GM12801 (cell line): ENCODE results near the gene TNPO1.

Experiments used
- TF ChIP-seq, protein P1 (sequence below): IDR thresholded peaks from one replicate; pipeline ENCODE4 v1.5.1; 2011; ENCODE audit warnings: control low read depth; ENCODE audit not compliant: insufficient read length; ENCODE audit errors: extremely low read depth

TNPO1 gene

DNA sequence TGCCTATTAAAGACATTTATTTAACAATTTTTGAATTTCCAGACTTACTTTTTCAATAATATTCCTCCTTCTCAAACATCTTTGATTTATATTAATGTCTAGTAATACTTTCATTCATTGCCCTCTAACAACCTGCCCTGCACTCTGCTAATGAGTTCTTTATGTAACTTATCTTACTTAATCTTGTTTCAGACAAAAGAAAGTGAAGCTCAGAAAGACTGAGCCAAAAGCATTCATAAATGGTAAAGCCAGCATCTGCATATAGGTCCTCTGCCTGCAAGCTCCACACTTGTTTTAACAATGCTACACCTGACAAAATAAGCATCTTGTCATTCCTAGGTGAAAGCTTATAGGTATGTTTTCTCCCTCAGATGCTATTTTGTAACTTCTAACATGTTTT lies 2.4 kb upstream of the TNPO1 start:
- TF ChIP-seq, protein P1, sequence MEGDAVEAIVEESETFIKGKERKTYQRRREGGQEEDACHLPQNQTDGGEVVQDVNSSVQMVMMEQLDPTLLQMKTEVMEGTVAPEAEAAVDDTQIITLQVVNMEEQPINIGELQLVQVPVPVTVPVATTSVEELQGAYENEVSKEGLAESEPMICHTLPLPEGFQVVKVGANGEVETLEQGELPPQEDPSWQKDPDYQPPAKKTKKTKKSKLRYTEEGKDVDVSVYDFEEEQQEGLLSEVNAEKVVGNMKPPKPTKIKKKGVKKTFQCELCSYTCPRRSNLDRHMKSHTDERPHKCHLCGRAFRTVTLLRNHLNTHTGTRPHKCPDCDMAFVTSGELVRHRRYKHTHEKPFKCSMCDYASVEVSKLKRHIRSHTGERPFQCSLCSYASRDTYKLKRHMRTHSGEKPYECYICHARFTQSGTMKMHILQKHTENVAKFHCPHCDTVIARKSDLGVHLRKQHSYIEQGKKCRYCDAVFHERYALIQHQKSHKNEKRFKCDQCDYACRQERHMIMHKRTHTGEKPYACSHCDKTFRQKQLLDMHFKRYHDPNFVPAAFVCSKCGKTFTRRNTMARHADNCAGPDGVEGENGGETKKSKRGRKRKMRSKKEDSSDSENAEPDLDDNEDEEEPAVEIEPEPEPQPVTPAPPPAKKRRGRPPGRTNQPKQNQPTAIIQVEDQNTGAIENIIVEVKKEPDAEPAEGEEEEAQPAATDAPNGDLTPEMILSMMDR, result no peak

DNA sequence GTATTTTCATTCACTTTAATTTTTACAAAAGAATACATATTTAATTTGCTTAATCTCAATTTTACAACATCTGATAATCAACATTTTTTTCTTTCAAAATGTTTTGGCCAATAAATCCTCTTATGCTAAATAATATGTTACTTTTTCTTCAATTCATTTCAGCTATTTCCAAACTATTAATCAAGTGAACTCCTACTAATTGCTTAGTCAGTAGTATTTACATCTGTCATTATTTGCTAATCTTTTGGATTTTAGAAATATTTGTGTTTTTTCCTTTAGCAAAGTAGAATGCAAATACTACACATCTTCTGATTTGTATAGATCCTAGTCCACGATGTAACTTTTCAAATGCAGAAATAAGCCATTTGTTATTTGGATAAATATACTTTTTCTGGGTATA lies 1.6 kb upstream of the TNPO1 start:
- TF ChIP-seq, protein P1, result no peak

DNA sequence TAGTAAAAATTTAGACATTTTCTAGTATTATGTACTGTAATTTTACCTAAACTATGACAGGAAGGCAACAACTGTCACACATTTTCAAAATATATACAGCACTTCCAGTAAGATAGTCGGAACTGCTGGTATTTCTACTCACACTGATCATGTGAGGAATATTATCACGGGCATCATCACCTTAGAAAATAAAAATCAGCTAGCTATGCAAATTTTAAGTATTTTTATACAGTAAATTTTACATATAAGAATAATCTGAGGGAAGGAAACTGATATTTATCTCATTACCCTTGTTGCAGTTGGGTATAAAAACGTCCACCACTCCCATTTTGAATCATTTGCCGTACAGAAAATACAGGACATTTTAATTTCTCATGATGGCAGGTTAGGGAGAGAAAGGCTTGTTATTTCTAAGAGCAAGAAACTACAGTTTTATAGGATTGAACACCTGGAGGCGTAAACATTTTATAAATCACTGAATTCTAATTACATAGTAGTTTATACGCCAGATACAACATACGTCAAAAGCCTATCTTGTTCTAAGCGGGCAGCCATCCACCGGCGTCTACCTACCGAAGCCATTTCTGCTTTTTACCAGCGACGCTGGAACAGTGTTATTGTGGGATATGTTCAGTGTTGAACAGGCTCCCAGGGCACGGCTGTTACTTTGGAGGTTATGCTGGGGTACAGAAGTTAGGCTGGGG lies 729 bp upstream of the TNPO1 start:
- TF ChIP-seq, protein P1, result no peak

DNA sequence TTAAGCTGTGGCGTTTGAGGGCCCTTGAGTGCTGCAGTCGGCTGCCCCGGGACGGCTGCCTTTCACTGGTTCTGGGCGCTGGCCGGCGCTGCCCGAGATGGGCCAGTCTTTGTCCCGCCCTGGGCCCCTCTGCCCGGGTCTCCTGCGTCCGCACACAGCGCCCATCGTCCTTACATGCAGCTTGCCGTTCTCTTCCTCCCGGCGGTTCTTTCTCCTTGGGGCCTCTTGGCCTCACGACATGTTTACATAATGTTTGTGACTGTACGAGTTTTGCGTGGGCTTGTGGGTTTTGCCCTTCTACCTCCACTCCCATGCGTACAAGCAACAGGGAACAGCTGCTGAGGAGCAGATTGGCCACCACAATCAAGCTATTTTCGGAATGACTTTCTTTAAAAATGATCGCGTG lies 618 bp downstream of the TNPO1 start:
- TF ChIP-seq, protein P1, result no peak

DNA sequence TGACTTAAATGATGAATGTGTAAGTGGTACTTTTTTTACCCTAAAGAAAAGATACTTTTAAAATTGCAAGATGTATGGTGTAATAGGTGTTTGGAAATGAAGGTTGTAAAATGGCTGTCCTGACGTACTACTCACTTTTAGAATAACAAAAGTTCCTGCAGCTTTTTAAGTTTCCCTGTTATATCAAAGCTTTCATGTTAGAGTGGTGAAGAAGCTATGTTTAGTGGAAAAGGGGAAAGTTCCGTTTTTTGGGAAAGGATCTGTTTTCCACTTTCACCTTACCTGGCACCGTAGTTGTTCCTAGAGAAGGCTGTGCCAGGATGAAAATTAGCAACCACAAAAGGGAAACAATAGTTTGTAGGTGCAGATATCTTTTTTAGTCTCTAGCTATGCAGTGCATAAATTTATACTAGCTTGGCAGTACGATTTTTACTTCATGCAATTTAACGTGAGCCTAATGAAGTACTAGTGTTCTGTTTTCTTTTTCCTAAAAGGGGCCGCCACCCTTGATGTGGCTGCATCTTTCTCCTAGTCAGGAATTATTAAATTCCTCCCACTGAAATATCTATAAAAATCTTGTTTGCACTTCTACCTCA lies 1.3 kb downstream of the TNPO1 start:
- TF ChIP-seq, protein P1, result no peak

DNA sequence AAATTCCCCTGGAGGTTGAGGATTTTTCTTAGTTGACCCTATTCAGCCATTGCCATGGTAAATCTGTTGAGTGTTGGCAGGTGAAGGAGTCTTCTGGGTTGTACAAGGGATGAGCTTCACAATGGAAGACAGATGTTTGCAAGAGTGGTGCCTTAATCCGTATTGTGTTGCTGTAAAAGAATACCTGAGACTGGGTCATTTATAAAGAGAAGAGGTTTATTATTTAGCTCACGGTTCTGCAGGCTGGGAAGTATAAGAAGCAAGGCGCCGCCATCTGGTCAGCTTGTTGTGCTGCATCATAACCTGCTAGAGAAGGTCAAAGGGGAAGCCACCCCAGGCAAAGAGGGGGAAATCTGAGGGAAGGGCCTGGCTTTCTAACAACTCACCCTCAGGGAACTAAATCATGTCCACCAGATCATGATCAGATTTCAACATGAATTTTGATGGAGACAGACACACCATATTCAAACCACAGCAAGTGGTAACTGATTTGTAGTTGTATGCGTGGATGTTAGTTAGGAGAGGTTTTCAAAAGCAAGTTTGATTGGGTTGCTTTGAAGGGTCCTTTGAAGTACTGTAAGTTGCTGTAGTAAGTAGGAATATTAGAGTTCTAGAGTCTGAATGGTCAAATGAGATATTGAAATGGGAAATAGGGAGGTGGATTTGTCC lies 2.5 kb downstream of the TNPO1 start:
- TF ChIP-seq, protein P1, result no peak

DNA sequence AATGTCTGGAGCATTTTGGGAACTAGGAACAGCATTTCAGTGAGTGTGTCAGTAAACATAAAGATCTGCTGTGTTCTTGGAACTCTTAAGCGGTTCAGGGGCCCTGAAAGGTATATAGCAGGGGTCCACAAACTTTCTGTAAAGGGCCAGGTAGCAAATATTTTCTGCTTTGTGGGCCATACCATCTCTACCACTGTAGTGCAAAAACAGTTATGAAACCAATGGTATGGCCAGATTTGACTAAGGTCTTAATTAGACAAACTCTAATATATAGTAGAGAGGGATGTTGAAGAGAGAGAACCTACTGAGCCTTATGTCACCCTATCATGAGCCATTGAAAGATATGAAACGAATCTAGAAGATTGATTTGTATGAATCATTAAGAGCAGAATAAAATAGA lies 5.3 kb downstream of the TNPO1 start:
- TF ChIP-seq, protein P1, result no peak
